Endothelial cell of umbilical vein (primary cell): ENCODE data around the gene SLC28A1. TPM values are rescaled to one million over a fixed set of nuclear protein-coding genes. Genes with fewer than 3 reads are reported as not detected.

Experiments used
- BruUV-seq: library from RNA; stranded (reverse); fragments of 400-500 nt; replicated peaks from 2 replicates; lab custom pipeline; 2021; lab: Mats Ljungman, UMichigan
- CTCF ChIA-PET: fragments of 300-600, 350-600 bp; sonication (Branson Sonifier 250); formaldehyde crosslinking; loops from one replicate; lab custom pipeline; 2021; ENCODE audit warnings: antibody characterized with exemption, inconsistent platforms; lab: Charles Lee
- POLR2A ChIA-PET: fragments of 300-600, 350-600 bp; sonication (Branson Sonifier 250); formaldehyde crosslinking; loops from one replicate; lab custom pipeline; 2021; ENCODE audit warnings: antibody characterized with exemption, inconsistent platforms; lab: Charles Lee
- DNase-seq: peaks from one replicate; pipeline ENCODE4 v3.0.0-alpha.2; 2011; ENCODE audit warnings: low read depth, low spot score
- FAIRE-seq: peaks from 2 replicates; lab custom pipeline; 2011; peaks lifted over from hg19 to GRCh38; lab: Jason Lieb, UNC
- H2AFZ ChIP-seq: 2 replicates; pipeline ENCODE4 v1.6.0; 2012; ENCODE audit warnings: low read depth, low read length, control low read depth, inconsistent platforms
- H3K27ac ChIP-seq: 2 replicates; pipeline ENCODE4 v1.5.1; 2011; ENCODE audit warnings: low read depth, mild to moderate bottlenecking, control low read depth, low read length, moderate library complexity; ENCODE audit not compliant: insufficient read depth
- H3K27me3 ChIP-seq, 2 experiments: 2 replicates each; pipeline versions ENCODE4 v1.6.0 to v1.6.1; 2011; ENCODE audit warnings: low read length in 2 of 2, mixed read lengths in 1 of 2; ENCODE audit not compliant: control insufficient read depth in 2 of 2, insufficient read depth in 2 of 2
- H3K36me3 ChIP-seq, 2 experiments: 2 replicates in 1 of 2; 3 replicates in 1 of 2; pipeline ENCODE4 v1.5.1; 2011; ENCODE audit warnings: low read length in 2 of 2, mild to moderate bottlenecking in 1 of 2, moderate library complexity in 1 of 2; ENCODE audit not compliant: control insufficient read depth in 2 of 2, insufficient read depth in 2 of 2; ENCODE audit errors: extremely low read depth in 1 of 2
- H3K4me1 ChIP-seq: 3 replicates; pipeline ENCODE4 v1.5.1; 2011; ENCODE audit warnings: mild to moderate bottlenecking, low read length; ENCODE audit not compliant: control insufficient read depth, insufficient read depth; ENCODE audit errors: extremely low read depth
- H3K4me2 ChIP-seq: 2 replicates; pipeline ENCODE4 v1.6.1; 2011; ENCODE audit warnings: low read length, control low read depth, mixed read lengths; ENCODE audit not compliant: insufficient read depth
- H3K4me3 ChIP-seq, 3 experiments: fragments of 200-600 bp in 1 of 3; sonication (generic), shearing (Covaris generic) in 1 of 3; replicated peaks in 1 of 3; 2 replicates each; pipeline ENCODE4 v1.5.1; 2011 to 2016; ENCODE audit warnings: control low read depth in 3 of 3, low read length in 3 of 3, mild to moderate bottlenecking in 2 of 3, inconsistent platforms in 1 of 3, low read depth in 1 of 3, moderate library complexity in 1 of 3; ENCODE audit not compliant: insufficient read depth in 1 of 3
- H3K79me2 ChIP-seq: 2 replicates; pipeline ENCODE4 v1.6.0; 2012; ENCODE audit warnings: low read length, inconsistent platforms; ENCODE audit not compliant: control insufficient read depth, insufficient read depth
- H3K9ac ChIP-seq: replicated peaks from 2 replicates; pipeline ENCODE3; 2011; ENCODE audit warnings: low read length, control low read depth; ENCODE audit not compliant: insufficient read depth; ENCODE audit errors: extremely low read depth
- H3K9me1 ChIP-seq: replicated peaks from 3 replicates; pipeline ENCODE4 v1.6.0; 2011; ENCODE audit warnings: mild to moderate bottlenecking, low read length; ENCODE audit not compliant: control insufficient read depth, insufficient read depth; ENCODE audit errors: extremely low read depth
- H3K9me3 ChIP-seq: replicated peaks from 2 replicates; pipeline ENCODE4 v1.5.1; 2012; ENCODE audit warnings: low read length, inconsistent platforms; ENCODE audit not compliant: control insufficient read depth, insufficient read depth
- H4K20me1 ChIP-seq: replicated peaks from 2 replicates; pipeline ENCODE3; 2011; ENCODE audit warnings: mild to moderate bottlenecking, low read length; ENCODE audit not compliant: control insufficient read depth, insufficient read depth; ENCODE audit errors: extremely low read depth
- CTCF ChIP-seq, 2 donors: IDR thresholded peaks; 1 replicate in 1 of 2; 2 replicates in 1 of 2; pipeline ENCODE4 v1.5.1; 2011; ENCODE audit warnings: low read length in 2 of 2, mild to moderate bottlenecking in 2 of 2, moderate library complexity in 2 of 2, control low read depth in 1 of 2, inconsistent platforms in 1 of 2, low read depth in 1 of 2; ENCODE audit not compliant: insufficient read depth in 1 of 2; ENCODE audit errors: extremely low read depth in 1 of 2
- EZH2 ChIP-seq: IDR thresholded peaks from 2 replicates; pipeline ENCODE4 v1.6.1; 2012; ENCODE audit warnings: borderline replicate concordance, low read depth, mild to moderate bottlenecking, moderate library complexity, low read length, inconsistent platforms; ENCODE audit not compliant: severe bottlenecking
- POLR2A ChIP-seq: IDR thresholded peaks from 2 replicates; pipeline ENCODE4 v1.6.1; 2012; ENCODE audit warnings: low read depth, mild to moderate bottlenecking, control low read depth, low read length
- dilution Hi-C: fragments of 300-500 bp; cut with MboI; formaldehyde crosslinking; loops from one replicate; pipeline ENCODE4 v1.15.0; 2019; ENCODE audit warnings: low sequenced_read_pairs; ENCODE audit not compliant: extremely low pct_ligation_motif_present
- intact Hi-C: fragments of 100-400 bp; cut with micrococcal nuclease; formaldehyde crosslinking; loops from one replicate; pipeline ENCODE4 v1.10.0; 2022
- polyA plus RNA-seq, 4 experiments: library from polyadenylated mRNA; depleted of rRNA in 3 of 4; stranded (reverse) in 3 of 4; unstranded in 1 of 4; fragments of >200 nt; gene quantifications; 2 replicates each; pipeline versions ENCODE4 v1.2.1 to v1.2.3, GENCODE V29; 2011 to 2012; ENCODE audit warnings: missing spikeins in 1 of 4
- total RNA-seq: library from RNA; stranded (reverse); gene quantifications from 2 replicates; pipeline ENCODE4 v1.2.3, GENCODE V29; 2021

The SLC28A1 gene
- total and polyA plus RNA-seq, 2 donors (not counting 3 experiments of a cell fraction or from before 2014, with no cell fraction given) = not detected

DNA sequence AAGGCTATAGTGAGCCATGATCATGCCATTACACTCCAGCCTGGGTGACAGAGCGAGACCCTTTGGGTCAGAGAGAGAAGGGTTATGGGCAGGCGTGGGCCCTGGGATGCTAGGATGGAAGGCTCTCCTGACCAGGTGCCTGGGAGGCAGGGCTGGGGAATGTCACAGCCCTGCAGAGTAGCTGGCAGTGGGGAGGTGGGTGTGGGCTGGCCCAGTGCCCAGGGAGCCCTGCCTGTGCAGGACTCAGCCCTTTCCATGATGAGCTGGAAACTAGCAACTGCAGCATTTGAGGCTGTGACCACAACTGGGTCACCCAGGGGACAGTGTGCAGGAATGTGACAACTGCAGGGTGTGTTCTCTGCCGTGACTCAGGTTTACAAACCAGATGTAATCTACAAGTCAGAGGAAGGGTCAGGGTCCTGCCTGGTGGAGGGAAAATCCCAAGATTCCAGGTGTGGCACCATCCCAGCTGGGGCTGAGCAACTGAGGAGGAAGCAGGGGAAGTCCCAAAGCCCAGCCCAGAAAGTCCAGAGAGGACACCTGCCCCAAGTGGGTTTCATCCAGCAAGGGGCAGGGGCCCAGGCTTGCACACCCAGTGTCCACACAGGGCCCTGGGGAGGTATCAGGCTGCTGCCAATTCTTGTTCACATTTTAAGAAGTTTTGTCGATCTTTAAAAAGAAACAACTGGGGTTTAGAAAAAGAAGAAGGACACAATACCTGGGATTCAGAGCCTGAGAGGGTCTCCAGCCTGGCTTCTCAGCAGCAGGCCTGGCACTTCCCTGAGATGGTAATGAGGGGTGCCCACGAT, 45.5 kb downstream of the SLC28A1 start:
- H3K27me3 ChIP-seq = no peaks in the 10 kb centered on the region
- H3K4me2 ChIP-seq = no peak overlapping the region
- H4K20me1 ChIP-seq = no peaks in the 10 kb centered on the region
- no peak for DNase-seq
- no peaks in the 10 kb centered on the region for H3K9me3 ChIP-seq
- H3K9me1 ChIP-seq = no peaks in the 10 kb centered on the region
- TF ChIP-seq POLR2A = no peak
- H3K79me2 ChIP-seq = no peaks in the 10 kb centered on the region
- H3K4me1 ChIP-seq = no peaks in the 10 kb centered on the region
- H3K27ac ChIP-seq = no peak overlapping the region
- BruUV-seq = no TSS peak
- POLR2A ChIA-PET = no interaction called here
- H2AFZ ChIP-seq = no peak overlapping the region
- intact Hi-C loops = no loop called here
- no peaks in the 10 kb centered on the region for H3K36me3 ChIP-seq
- dilution Hi-C loops = no loop called here
- H3K9ac ChIP-seq = no peak overlapping the region
- CTCF ChIA-PET = interaction anchor here (0.7 to 3.2 kb wide), 8 partner anchors 18 to 342 kb away, joined by 3 to 38 read pairs (median 7); partner anchors contain the start of gene WDR73
- H3K4me3 ChIP-seq = no peak overlapping the region
- FAIRE-seq = no peak

DNA sequence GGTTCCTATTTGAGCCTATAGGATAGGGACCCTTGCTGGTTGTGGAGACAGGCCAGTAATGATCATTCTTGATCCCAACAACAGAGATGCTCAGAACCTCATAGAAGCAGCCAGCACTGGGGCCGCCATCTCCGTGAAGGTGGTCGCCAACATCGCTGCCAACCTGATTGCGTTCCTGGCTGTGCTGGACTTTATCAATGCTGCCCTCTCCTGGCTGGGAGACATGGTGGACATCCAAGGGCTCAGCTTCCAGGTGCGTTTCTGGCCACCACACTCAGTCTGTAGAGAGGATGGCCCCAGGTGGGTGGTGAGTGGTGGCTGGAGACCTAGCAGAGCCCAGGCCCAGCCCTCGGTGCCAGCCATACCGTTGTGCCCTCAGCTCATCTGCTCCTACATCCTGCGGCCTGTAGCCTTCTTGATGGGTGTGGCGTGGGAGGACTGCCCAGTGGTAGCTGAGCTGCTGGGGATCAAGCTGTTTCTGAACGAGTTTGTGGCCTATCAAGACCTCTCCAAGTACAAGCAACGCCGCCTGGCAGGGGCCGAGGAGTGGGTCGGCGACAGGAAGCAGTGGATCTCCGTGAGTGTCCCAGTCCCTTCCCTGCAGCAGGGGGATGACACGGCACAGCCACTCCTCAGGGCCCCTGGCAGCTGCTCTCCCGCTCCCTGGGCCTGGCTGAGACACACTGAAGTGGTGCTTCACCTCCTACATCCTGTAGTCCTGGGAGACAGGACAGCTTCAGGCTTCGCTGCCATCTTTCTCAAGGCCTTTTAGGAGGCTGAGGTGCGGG, 50.7 kb downstream of the SLC28A1 start:
- Histone ChIP-seq H3K9me1 (no peaks in the 10 kb centered on the region), H3K4me2 (no peak overlapping the region), H3K4me1 (no peaks in the 10 kb centered on the region), H2AFZ (no peak overlapping the region), H3K9me3 (no peaks in the 10 kb centered on the region), H3K27me3 (no peaks in the 10 kb centered on the region), H3K27ac (no peak overlapping the region), H4K20me1 (no peaks in the 10 kb centered on the region), H3K36me3 (no peaks in the 10 kb centered on the region), H3K79me2 (no peaks in the 10 kb centered on the region), H3K4me3 (no peak overlapping the region), H3K9ac (no peak overlapping the region)
- FAIRE-seq = no peak
- dilution Hi-C loops (no loop called here), intact Hi-C loops (no loop called here)
- ChIA-PET POLR2A (no interaction called here), CTCF (interaction anchor here (0.7 to 1.7 kb wide), 5 partner anchors 9 to 347 kb away, joined by 3 to 12 read pairs (median 4); no protein-coding TSS in a partner anchor)
- TF ChIP-seq CTCF (IDR thresholded peaks at IDR 0.05; ENCODE audit: extremely low read depth in 1 of 2, insufficient read depth in 1 of 2, low read depth in 1 of 2, low read length in 2 of 2) (peak; percentile 5 to 26), EZH2 (no peak)
- no peak for DNase-seq
- BruUV-seq = no TSS peak
